ENCODE data around the gene SLC12A8. TPM values are rescaled to one million over a fixed set of nuclear protein-coding genes. Genes with fewer than 3 reads are reported as not detected.

Gene SLC12A8
- total and polyA plus RNA-seq, 2 of the 13 experiments (the other 11 are each of a cell fraction or from before 2014, with no cell fraction given): 0.44 to 0.71 TPM

DNA sequence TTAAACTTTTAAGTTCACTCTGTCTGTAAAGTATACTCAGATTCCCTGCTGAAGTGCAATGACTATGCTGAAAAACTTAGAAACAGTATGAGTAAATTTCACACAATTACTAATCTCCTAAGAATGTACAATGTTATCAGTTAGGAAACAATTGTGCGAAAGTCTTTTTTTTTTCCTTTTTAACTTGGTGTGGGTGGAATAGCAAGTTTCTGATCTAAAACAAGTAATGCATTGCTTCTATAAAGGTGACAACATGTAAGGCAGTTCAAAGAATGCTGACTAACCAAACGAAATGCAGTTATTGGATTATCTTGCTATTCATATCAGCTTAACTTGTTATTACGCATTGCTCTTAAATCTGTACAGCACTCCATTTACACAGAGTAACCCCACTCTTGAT, 19.3 kb upstream of the SLC12A8 start (continued):
- TF ChIP-seq PHF5A (CRISPR knock-in tag; IDR thresholded peaks at IDR 0.05; ENCODE audit: low read depth, unreplicated experiment): no peak
- TF ChIP-seq YEATS4 (CRISPR knock-in tag; IDR thresholded peaks at IDR 0.05; ENCODE audit: borderline replicate concordance): no peak
- TF ChIP-seq ZBTB7B (CRISPR knock-in tag; IDR thresholded peaks at IDR 0.05): no peak
- no peak for TF ChIP-seq YY1 (IDR thresholded peaks at IDR 0.05; ENCODE audit: insufficient read depth, insufficient replicate concordance, low read depth, low read length)
- no peak for TF ChIP-seq KDM1A (CRISPR knock-in tag; IDR thresholded peaks at IDR 0.05)
- no peak for TF ChIP-seq JUNB (CRISPR knock-in tag; IDR thresholded peaks at IDR 0.05; ENCODE audit: borderline replicate concordance)
- no peak for TF ChIP-seq ZNF776 (CRISPR knock-in tag; IDR thresholded peaks at IDR 0.05)

- 100% methylated on average over 1 of the region's 1 CpG for WGBS (ENCODE audit: low lambda C conversion rate)
- in situ Hi-C loops (cut with HindIII; ENCODE audit: extremely low pct_ligation_motif_present, low pct_unique_long_range_greater_than_20kb) (no loop called here), intact Hi-C loops (cut with micrococcal nuclease; ENCODE audit: unreplicated experiment) (no loop called here)
- Histone ChIP-seq H3K79me2 (ENCODE audit: insufficient read depth, low read length) (no peaks in the 10 kb centered on the region), H3K4me2 (ENCODE audit: low read depth, low read length) (no peak overlapping the region), H3K27me3 (ENCODE audit: control insufficient read depth in 1 of 2, insufficient read depth in 2 of 2, low read length in 2 of 2) (no peaks in the 10 kb centered on the region), H3K9ac (ENCODE audit: insufficient read depth, low read depth, low read length) (no peak overlapping the region), H3K4me1 (ENCODE audit: insufficient read depth, low read length) (no peaks in the 10 kb centered on the region), H3K9me3 (ENCODE audit: low read length) (no peaks in the 10 kb centered on the region), H2AFZ (ENCODE audit: low read length) (no peak overlapping the region), H3K27ac (ENCODE audit: extremely low read length, insufficient read depth, low read length) (no peak overlapping the region), H3K4me3 (replicated peaks in 1 of 3; ENCODE audit: insufficient read depth in 1 of 3, low read depth in 2 of 3, low read length in 3 of 3) (no peak overlapping the region), H3K36me3 (replicated peaks in 1 of 2; ENCODE audit: control insufficient read depth in 1 of 2, insufficient read depth in 2 of 2, low read length in 2 of 2) (peaks cover 4 to 24% of the 10 kb centered on the region in 2 experiments; a peak in 4 of 5 replicates), H4K20me1 (ENCODE audit: insufficient read depth, low read length) (no peaks in the 10 kb centered on the region)
- FAIRE-seq: no peak
- POLR2A ChIA-PET: no interaction called here
- no TSS peak for BruUV-seq (replicated peaks)
- CTCF ChIA-PET (ENCODE audit: low intra/inter-chr PET ratio, low total read pairs): no interaction called here
- no peak for ATAC-seq
- DNase-seq (ENCODE audit: low spot score): no peak
- no peak for TF ChIP-seq HMGA1 (CRISPR knock-in tag; conservative IDR thresholded peaks at IDR 0.05)
- TF ChIP-seq KAT8 (CRISPR knock-in tag; IDR thresholded peaks at IDR 0.05): no peak
- TF ChIP-seq ZSCAN5A (CRISPR knock-in tag; IDR thresholded peaks at IDR 0.05; ENCODE audit: borderline replicate concordance): no peak
- no peak for TF ChIP-seq RXRB (CRISPR knock-in tag; IDR thresholded peaks at IDR 0.05; ENCODE audit: borderline replicate concordance)
- no peak for TF ChIP-seq ZNF574 (CRISPR knock-in tag; IDR thresholded peaks at IDR 0.05)
- no peak for TF ChIP-seq ZBTB21 (CRISPR knock-in tag; IDR thresholded peaks at IDR 0.05)
- no peak for TF ChIP-seq KDM4B (CRISPR knock-in tag; IDR thresholded peaks at IDR 0.05)
- TF ChIP-seq, protein P1, sequence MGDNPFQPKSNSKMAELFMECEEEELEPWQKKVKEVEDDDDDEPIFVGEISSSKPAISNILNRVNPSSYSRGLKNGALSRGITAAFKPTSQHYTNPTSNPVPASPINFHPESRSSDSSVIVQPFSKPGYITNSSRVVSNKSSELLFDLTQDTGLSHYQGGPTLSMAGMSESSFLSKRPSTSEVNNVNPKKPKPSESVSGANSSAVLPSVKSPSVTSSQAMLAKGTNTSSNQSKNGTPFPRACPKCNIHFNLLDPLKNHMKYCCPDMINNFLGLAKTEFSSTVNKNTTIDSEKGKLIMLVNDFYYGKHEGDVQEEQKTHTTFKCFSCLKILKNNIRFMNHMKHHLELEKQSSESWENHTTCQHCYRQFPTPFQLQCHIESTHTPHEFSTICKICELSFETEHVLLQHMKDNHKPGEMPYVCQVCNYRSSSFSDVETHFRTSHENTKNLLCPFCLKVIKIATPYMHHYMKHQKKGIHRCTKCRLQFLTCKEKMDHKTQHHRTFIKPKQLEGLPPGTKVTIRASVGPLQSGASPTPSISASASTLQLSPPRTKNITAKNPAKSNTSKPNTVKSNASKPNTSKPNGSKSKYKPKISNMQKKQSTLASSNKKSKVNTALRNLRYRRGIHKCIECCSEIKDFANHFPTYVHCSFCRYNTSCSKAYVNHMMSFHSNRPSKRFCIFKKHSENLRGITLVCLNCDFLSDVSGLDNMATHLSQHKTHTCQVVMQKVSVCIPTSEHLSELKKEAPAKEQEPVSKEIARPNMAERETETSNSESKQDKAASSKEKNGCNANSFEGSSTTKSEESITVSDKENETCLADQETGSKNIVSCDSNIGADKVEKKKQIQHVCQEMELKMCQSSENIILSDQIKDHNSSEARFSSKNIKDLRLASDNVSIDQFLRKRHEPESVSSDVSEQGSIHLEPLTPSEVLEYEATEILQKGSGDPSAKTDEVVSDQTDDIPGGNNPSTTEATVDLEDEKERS (CRISPR knock-in tag; IDR thresholded peaks at IDR 0.05): no peak
- TF ChIP-seq SKI (IDR thresholded peaks at IDR 0.05; ENCODE audit: partially characterized antibody): no peak
Measured at GRCh38 chr3:125229707-125230106, 17.2 kb upstream of the SLC12A8 start.

Data from HepG2 (cell line).